Prostate gland (tissue), 2 donors: ENCODE measurements around the gene PAN3. TPM values are rescaled to one million over a fixed set of nuclear protein-coding genes. Genes with fewer than 3 reads are reported as not detected.

Experiments used
- DNase-seq: peaks from one replicate; pipeline ENCODE4 v3.0.0-alpha.2; 2019; ENCODE audit warnings: low spot score
- H3K27ac ChIP-seq, 2 donors: fragments of 200-600 bp; sonication (generic); 2 replicates each; pipeline ENCODE4 v1.5.1; 2017 to 2019
- H3K27me3 ChIP-seq: fragments of 200-600 bp; sonication (generic); replicated peaks from 2 replicates; pipeline ENCODE4 v1.5.1; 2019; ENCODE audit not compliant: insufficient read depth
- H3K36me3 ChIP-seq, 2 donors: fragments of 200-600 bp; sonication (generic); 1 replicate in 1 of 2; 2 replicates in 1 of 2; pipeline versions ENCODE4 v1.5.1 to v1.8.1; 2017 to 2019
- H3K4me1 ChIP-seq: fragments of 200-600 bp; sonication (generic); replicated peaks from 2 replicates; pipeline ENCODE4 v1.5.1; 2019
- H3K4me3 ChIP-seq, 2 donors: fragments of 200-600 bp; sonication (generic); 2 replicates each; pipeline ENCODE4 v1.5.1; 2017 to 2019
- H3K9me3 ChIP-seq: fragments of 200-600 bp; sonication (generic); 2 replicates; pipeline ENCODE4 v1.5.1; 2017
- CTCF ChIP-seq, 4 experiments: fragments of 200-600 bp in 2 of 4; fragments of 450-650 bp in 2 of 4; sonication (generic) in 2 of 4; IDR thresholded peaks; 1 replicate in 3 of 4; 2 replicates in 1 of 4; pipeline ENCODE4 v1.5.1; 2016 to 2019; ENCODE audit warnings: antibody characterized with exemption in 4 of 4, mild to moderate bottlenecking in 2 of 4, moderate library complexity in 2 of 4
- POLR2A ChIP-seq: fragments of 450-650 bp; IDR thresholded peaks from one replicate; pipeline ENCODE4 v1.6.1; 2016; ENCODE audit warnings: antibody characterized with exemption, mild to moderate bottlenecking
- POLR2AphosphoS5 ChIP-seq: sonication (generic); formaldehyde crosslinking; IDR thresholded peaks from one replicate; pipeline ENCODE4 v1.6.1; 2017; ENCODE audit warnings: antibody characterized with exemption
- WGBS: methylation state at CpG from one replicate; pipeline ENCODE4 v1.1.5; 2018; 5-methylcytosine and 5-hydroxymethylcytosine counted together
- intact Hi-C: fragments of 100-400 bp; cut with DNase I; formaldehyde crosslinking; loops from one replicate; pipeline ENCODE4 v1.14.2; 2022
- total RNA-seq, 2 donors: library from RNA; depleted of rRNA; stranded (reverse); fragments of >200 nt; gene quantifications; one replicate each; pipeline ENCODE4 v1.1.0, GENCODE V29; 2016

Gene PAN3
- total RNA-seq, 2 donors from 2014 or later, result 31.4 to 51.7 TPM

GRCh38 chr13:28273919-28274318 is 135.6 kb downstream of the PAN3 start:
- H3K4me1 ChIP-seq, result no peaks in the 10 kb centered on the region

GRCh38 chr13:28282451-28282850 is 144.1 kb downstream of the PAN3 start:
- no peaks in the 10 kb centered on the region for H3K4me1 ChIP-seq
- H3K4me3 ChIP-seq, result no peak overlapping the region
- no peak for TF ChIP-seq CTCF (IDR thresholded peaks at IDR 0.05)
- no peak for TF ChIP-seq POLR2AphosphoS5
- no peak for TF ChIP-seq POLR2A
- 83% methylated on average over 5 of the region's 5 CpGs for WGBS
- intact Hi-C loops, result no loop called here
- H3K27ac ChIP-seq, result no peak overlapping the region
- no peaks in the 10 kb centered on the region for H3K27me3 ChIP-seq
- no peak for DNase-seq
- H3K9me3 ChIP-seq, result no peaks in the 10 kb centered on the region
- H3K36me3 ChIP-seq, result peaks cover 0 to 4% of the 10 kb centered on the region in 2 donors

More at GRCh38 chr13:28273919-28274318, 135.6 kb downstream of the PAN3 start:
- Histone ChIP-seq H3K27me3 (no peaks in the 10 kb centered on the region), H3K36me3 (no peaks in the 10 kb centered on the region), H3K9me3 (no peaks in the 10 kb centered on the region), H3K27ac (no peak overlapping the region), H3K4me3 (no peak overlapping the region)
- intact Hi-C loops, result loop anchor here (10.0 kb wide), 1 partner anchor 129 kb away; no protein-coding TSS in a partner anchor
- no peak for TF ChIP-seq CTCF (IDR thresholded peaks at IDR 0.05)
- TF ChIP-seq POLR2AphosphoS5, result no peak
- no peak for TF ChIP-seq POLR2A
- DNase-seq, result no peak
- 80% methylated on average over 3 of the region's 3 CpGs for WGBS

- TF ChIP-seq POLR2AphosphoS5, result no peak
- no peak for TF ChIP-seq POLR2A
- TF ChIP-seq CTCF (IDR thresholded peaks at IDR 0.05), result no peak
- DNase-seq, result no peak
- H3K27me3 ChIP-seq, result no peaks in the 10 kb centered on the region
- peaks cover 0 to 4% of the 10 kb centered on the region in 2 donors for H3K36me3 ChIP-seq
- intact Hi-C loops, result no loop called here
- 100% methylated on average over 3 of the region's 3 CpGs for WGBS
- H3K9me3 ChIP-seq, result no peaks in the 10 kb centered on the region
- no peak overlapping the region for H3K27ac ChIP-seq
- H3K4me3 ChIP-seq, result no peak overlapping the region
- H3K4me1 ChIP-seq, result no peaks in the 10 kb centered on the region
Observed at GRCh38 chr13:28283600-28283999, 145.3 kb downstream of the PAN3 start.

- TF ChIP-seq POLR2AphosphoS5, result no peak
- TF ChIP-seq CTCF (IDR thresholded peaks at IDR 0.05), result no peak
- no peak for TF ChIP-seq POLR2A
- Histone ChIP-seq H3K4me1 (no peaks in the 10 kb centered on the region), H3K27me3 (no peaks in the 10 kb centered on the region), H3K36me3 (no peaks in the 10 kb centered on the region), H3K27ac (no peak overlapping the region), H3K4me3 (no peak overlapping the region), H3K9me3 (no peaks in the 10 kb centered on the region)
- DNase-seq, result no peak
- intact Hi-C loops, result no loop called here
- 100% methylated on average over 1 of the region's 1 CpG for WGBS
Observed at GRCh38 chr13:28286263-28286662, 147.9 kb downstream of the PAN3 start.

GRCh38 chr13:28297341-28297740 is 159.0 kb downstream of the PAN3 start:
- intact Hi-C loops, result no loop called here
- 52% methylated on average over 3 of the region's 3 CpGs for WGBS
- no peak overlapping the region for H3K4me3 ChIP-seq
- no peak for TF ChIP-seq POLR2A
- no peak for TF ChIP-seq POLR2AphosphoS5
- TF ChIP-seq CTCF (IDR thresholded peaks at IDR 0.05), result no peak
- H3K4me1 ChIP-seq, result no peaks in the 10 kb centered on the region
- H3K27me3 ChIP-seq, result no peaks in the 10 kb centered on the region
- DNase-seq, result no peak
- H3K36me3 ChIP-seq, result no peaks in the 10 kb centered on the region
- H3K9me3 ChIP-seq, result no peaks in the 10 kb centered on the region
- no peak overlapping the region for H3K27ac ChIP-seq
